WTC11 (cell line): ENCODE results near the gene C11orf54. TPM values are rescaled to one million over a fixed set of nuclear protein-coding genes. Genes with fewer than 3 reads are reported as not detected.

Source experiments
- ATAC-seq: fragments of 200-7000 bp; cut with Tn5 transposase; 2 replicates; pipeline ENCODE4 v1.10.0; 2021; ENCODE audit warnings: mild to moderate bottlenecking, moderate library complexity
- CTCF ChIA-PET: fragments of 300-600 bp; sonication (Branson Sonifier 250); formaldehyde crosslinking; loops from one replicate; lab custom pipeline; 2021; ENCODE audit warnings: antibody characterized with exemption; lab: Charles Lee
- POLR2A ChIA-PET: fragments of 350-600 bp; sonication (Branson Sonifier 250); formaldehyde crosslinking; loops from one replicate; lab custom pipeline; 2021; ENCODE audit warnings: antibody characterized with exemption; lab: Charles Lee
- DNase-seq: peaks from one replicate; pipeline ENCODE4 v3.0.0; 2021; ENCODE audit warnings: low spot score
- H3K27ac Mint-ChIP-seq: 2 replicates; pipeline ENCODE4 v1.8.0; 2021; ENCODE audit warnings: mixed read lengths
- H3K27me3 Mint-ChIP-seq: 2 replicates; pipeline ENCODE4 v1.8.0; 2021; ENCODE audit warnings: low read depth, mild to moderate bottlenecking, moderate library complexity, mixed read lengths
- H3K36me3 Mint-ChIP-seq: 2 replicates; pipeline ENCODE4 v1.8.0; 2021; ENCODE audit warnings: mixed read lengths
- H3K4me1 Mint-ChIP-seq: 2 replicates; pipeline ENCODE4 v1.8.0; 2022; ENCODE audit warnings: mixed read lengths
- H3K4me3 Mint-ChIP-seq: 2 replicates; pipeline ENCODE4 v1.8.0; 2021; ENCODE audit warnings: mild to moderate bottlenecking, moderate library complexity, mixed read lengths
- H3K9me3 Mint-ChIP-seq: 2 replicates; pipeline ENCODE4 v1.8.0; 2021; ENCODE audit warnings: mixed read lengths
- CREM ChIP-seq: sonication (generic); formaldehyde crosslinking; IDR thresholded peaks from 2 replicates; pipeline ENCODE4 v1.8.1; 2022; ENCODE audit warnings: mild to moderate bottlenecking, missing genetic modification reagents, moderate library complexity
- ELF4 ChIP-seq: sonication (generic); formaldehyde crosslinking; IDR thresholded peaks from 2 replicates; pipeline ENCODE4 v1.8.1; 2022; ENCODE audit warnings: low read depth, mild to moderate bottlenecking, moderate library complexity, missing genetic modification reagents
- ESRRA ChIP-seq: sonication (generic); formaldehyde crosslinking; IDR thresholded peaks from 2 replicates; pipeline ENCODE4 v1.8.1; 2022; ENCODE audit warnings: mild to moderate bottlenecking, missing genetic modification reagents, borderline replicate concordance
- FOXK1 ChIP-seq: sonication (generic); formaldehyde crosslinking; IDR thresholded peaks from 2 replicates; pipeline ENCODE4 v1.8.0; 2022; ENCODE audit warnings: mild to moderate bottlenecking, moderate library complexity, missing genetic modification reagents
- MYBL2 ChIP-seq: sonication (generic); formaldehyde crosslinking; IDR thresholded peaks from 2 replicates; pipeline ENCODE4 v1.8.1; 2023; ENCODE audit warnings: mild to moderate bottlenecking, moderate library complexity, missing genetic modification reagents
- NR2C2 ChIP-seq: sonication (generic); formaldehyde crosslinking; IDR thresholded peaks from 2 replicates; pipeline ENCODE4 v1.8.0; 2022; ENCODE audit warnings: mild to moderate bottlenecking, missing genetic modification reagents
- NR3C1 ChIP-seq: sonication (generic); formaldehyde crosslinking; conservative IDR thresholded peaks from 2 replicates; pipeline ENCODE4 v1.8.1; 2023; ENCODE audit warnings: low read depth, mild to moderate bottlenecking, missing genetic modification reagents
- RORB ChIP-seq: fragments of 250-450 bp; sonication (Bioruptor Pico); IDR thresholded peaks from 2 replicates; pipeline ENCODE4 v1.9.0; 2021; ENCODE audit warnings: mild to moderate bottlenecking
- SMAD4 ChIP-seq: sonication (generic); formaldehyde crosslinking; IDR thresholded peaks from 2 replicates; pipeline ENCODE4 v1.8.0; 2022; ENCODE audit warnings: mild to moderate bottlenecking, missing genetic modification reagents
- SOX15 ChIP-seq: fragments of 250-450 bp; sonication (Bioruptor Pico); IDR thresholded peaks from 2 replicates; pipeline ENCODE4 v1.9.0; 2021; ENCODE audit warnings: mild to moderate bottlenecking
- SP1 ChIP-seq: sonication (generic); formaldehyde crosslinking; conservative IDR thresholded peaks from 2 replicates; pipeline ENCODE4 v1.8.1; 2022; ENCODE audit warnings: missing genetic modification reagents
- ZBTB21 ChIP-seq: sonication (generic); formaldehyde crosslinking; IDR thresholded peaks from 2 replicates; pipeline ENCODE4 v1.8.1; 2023; ENCODE audit warnings: mild to moderate bottlenecking, missing genetic modification reagents, borderline replicate concordance
- total RNA-seq: library from RNA; stranded (reverse); gene quantifications from 3 replicates; pipeline ENCODE4 v1.2.3, GENCODE V29; 2021
- TF ChIP-seq, protein P1 (sequence below): fragments of 250-450 bp; sonication (Bioruptor Pico); IDR thresholded peaks from 2 replicates; pipeline ENCODE4 v2.1.2; 2022; ENCODE audit warnings: mild to moderate bottlenecking, moderate library complexity
- TF ChIP-seq, protein P2 (sequence below): sonication (generic); formaldehyde crosslinking; IDR thresholded peaks from 2 replicates; pipeline ENCODE4 v1.8.1; 2023; ENCODE audit warnings: mild to moderate bottlenecking, missing genetic modification reagents
- TF ChIP-seq, protein P3 (sequence below): sonication (generic); formaldehyde crosslinking; IDR thresholded peaks from 2 replicates; pipeline ENCODE4 v1.8.0; 2023; ENCODE audit warnings: missing genetic modification reagents, mild to moderate bottlenecking, borderline replicate concordance
- TF ChIP-seq, protein P4 (sequence below): sonication (generic); formaldehyde crosslinking; IDR thresholded peaks from 2 replicates; pipeline ENCODE4 v1.8.0; 2022; ENCODE audit warnings: missing genetic modification reagents
- TF ChIP-seq, protein P5 (sequence below): sonication (generic); formaldehyde crosslinking; IDR thresholded peaks from 2 replicates; pipeline ENCODE4 v1.8.1; 2023; ENCODE audit warnings: mild to moderate bottlenecking, moderate library complexity, missing genetic modification reagents
- TF ChIP-seq, protein P6 (sequence below): fragments of 250-450 bp; sonication (Bioruptor Pico); IDR thresholded peaks from 2 replicates; pipeline ENCODE4 v1.8.0; 2021; ENCODE audit warnings: mild to moderate bottlenecking
- TF ChIP-seq, protein P7 (sequence below): sonication (generic); formaldehyde crosslinking; IDR thresholded peaks from 2 replicates; pipeline ENCODE4 v1.8.0; 2023; ENCODE audit warnings: missing genetic modification reagents

C11orf54 gene
- total RNA-seq, 1 experiment from 2014 or later, result 25.4 TPM

DNA sequence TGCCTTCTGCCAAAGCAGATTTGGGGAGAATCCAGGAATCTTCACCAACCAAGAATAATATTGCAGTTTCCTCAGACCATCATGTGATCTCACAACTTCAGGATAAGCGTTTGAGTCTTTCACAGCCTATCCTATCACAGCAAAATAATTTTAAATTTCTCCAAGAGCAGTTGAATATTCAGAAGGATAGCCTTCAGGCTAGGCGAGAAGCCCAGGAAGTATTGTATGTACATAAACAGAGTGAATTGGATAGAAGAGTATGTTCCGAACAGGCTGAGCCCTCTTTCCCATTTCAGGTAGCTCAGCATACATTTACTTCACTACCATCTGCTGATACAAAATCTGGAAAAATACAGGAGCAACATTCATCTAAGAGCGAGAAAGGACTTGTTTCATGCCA, 43.9 kb upstream of the C11orf54 start:
- H3K9me3 Mint-ChIP-seq, result no peaks in the 10 kb centered on the region
- H3K27ac Mint-ChIP-seq, result no peak overlapping the region
- no peak for TF ChIP-seq SOX15 (CRISPR knock-in tag)
- TF ChIP-seq NR2C2 (CRISPR knock-in tag), result no peak
- no peak for TF ChIP-seq SP1 (CRISPR knock-in tag)
- TF ChIP-seq ESRRA (CRISPR knock-in tag), result no peak
- no peak for TF ChIP-seq CREM
- TF ChIP-seq SMAD4 (CRISPR knock-in tag), result no peak
- no peak for TF ChIP-seq MYBL2 (CRISPR knock-in tag)
- no peak for TF ChIP-seq FOXK1
- TF ChIP-seq, protein P1, sequence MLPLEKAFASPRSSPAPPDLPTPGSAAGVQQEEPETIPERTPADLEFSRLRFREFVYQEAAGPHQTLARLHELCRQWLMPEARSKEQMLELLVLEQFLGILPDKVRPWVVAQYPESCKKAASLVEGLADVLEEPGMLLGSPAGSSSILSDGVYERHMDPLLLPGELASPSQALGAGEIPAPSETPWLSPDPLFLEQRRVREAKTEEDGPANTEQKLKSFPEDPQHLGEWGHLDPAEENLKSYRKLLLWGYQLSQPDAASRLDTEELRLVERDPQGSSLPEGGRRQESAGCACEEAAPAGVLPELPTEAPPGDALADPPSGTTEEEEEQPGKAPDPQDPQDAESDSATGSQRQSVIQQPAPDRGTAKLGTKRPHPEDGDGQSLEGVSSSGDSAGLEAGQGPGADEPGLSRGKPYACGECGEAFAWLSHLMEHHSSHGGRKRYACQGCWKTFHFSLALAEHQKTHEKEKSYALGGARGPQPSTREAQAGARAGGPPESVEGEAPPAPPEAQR (CRISPR knock-in tag), result no peak
- TF ChIP-seq, protein P2, sequence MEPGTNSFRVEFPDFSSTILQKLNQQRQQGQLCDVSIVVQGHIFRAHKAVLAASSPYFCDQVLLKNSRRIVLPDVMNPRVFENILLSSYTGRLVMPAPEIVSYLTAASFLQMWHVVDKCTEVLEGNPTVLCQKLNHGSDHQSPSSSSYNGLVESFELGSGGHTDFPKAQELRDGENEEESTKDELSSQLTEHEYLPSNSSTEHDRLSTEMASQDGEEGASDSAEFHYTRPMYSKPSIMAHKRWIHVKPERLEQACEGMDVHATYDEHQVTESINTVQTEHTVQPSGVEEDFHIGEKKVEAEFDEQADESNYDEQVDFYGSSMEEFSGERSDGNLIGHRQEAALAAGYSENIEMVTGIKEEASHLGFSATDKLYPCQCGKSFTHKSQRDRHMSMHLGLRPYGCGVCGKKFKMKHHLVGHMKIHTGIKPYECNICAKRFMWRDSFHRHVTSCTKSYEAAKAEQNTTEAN (CRISPR knock-in tag), result no peak
- TF ChIP-seq, protein P3, sequence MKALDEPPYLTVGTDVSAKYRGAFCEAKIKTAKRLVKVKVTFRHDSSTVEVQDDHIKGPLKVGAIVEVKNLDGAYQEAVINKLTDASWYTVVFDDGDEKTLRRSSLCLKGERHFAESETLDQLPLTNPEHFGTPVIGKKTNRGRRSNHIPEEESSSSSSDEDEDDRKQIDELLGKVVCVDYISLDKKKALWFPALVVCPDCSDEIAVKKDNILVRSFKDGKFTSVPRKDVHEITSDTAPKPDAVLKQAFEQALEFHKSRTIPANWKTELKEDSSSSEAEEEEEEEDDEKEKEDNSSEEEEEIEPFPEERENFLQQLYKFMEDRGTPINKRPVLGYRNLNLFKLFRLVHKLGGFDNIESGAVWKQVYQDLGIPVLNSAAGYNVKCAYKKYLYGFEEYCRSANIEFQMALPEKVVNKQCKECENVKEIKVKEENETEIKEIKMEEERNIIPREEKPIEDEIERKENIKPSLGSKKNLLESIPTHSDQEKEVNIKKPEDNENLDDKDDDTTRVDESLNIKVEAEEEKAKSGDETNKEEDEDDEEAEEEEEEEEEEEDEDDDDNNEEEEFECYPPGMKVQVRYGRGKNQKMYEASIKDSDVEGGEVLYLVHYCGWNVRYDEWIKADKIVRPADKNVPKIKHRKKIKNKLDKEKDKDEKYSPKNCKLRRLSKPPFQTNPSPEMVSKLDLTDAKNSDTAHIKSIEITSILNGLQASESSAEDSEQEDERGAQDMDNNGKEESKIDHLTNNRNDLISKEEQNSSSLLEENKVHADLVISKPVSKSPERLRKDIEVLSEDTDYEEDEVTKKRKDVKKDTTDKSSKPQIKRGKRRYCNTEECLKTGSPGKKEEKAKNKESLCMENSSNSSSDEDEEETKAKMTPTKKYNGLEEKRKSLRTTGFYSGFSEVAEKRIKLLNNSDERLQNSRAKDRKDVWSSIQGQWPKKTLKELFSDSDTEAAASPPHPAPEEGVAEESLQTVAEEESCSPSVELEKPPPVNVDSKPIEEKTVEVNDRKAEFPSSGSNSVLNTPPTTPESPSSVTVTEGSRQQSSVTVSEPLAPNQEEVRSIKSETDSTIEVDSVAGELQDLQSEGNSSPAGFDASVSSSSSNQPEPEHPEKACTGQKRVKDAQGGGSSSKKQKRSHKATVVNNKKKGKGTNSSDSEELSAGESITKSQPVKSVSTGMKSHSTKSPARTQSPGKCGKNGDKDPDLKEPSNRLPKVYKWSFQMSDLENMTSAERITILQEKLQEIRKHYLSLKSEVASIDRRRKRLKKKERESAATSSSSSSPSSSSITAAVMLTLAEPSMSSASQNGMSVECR (CRISPR knock-in tag), result no peak
- TF ChIP-seq, all 79 proteins: peak for 0
- Mint-ChIP-seq H3K36me3 (peaks cover 63% of the 10 kb centered on the region), H3K27me3 (no peaks in the 10 kb centered on the region), H3K4me1 (no peaks in the 10 kb centered on the region), H3K4me3 (no peak overlapping the region)
- no peak for DNase-seq
- POLR2A ChIA-PET, result no interaction called here
- ATAC-seq, result no peak
- CTCF ChIA-PET, result no interaction called here

DNA sequence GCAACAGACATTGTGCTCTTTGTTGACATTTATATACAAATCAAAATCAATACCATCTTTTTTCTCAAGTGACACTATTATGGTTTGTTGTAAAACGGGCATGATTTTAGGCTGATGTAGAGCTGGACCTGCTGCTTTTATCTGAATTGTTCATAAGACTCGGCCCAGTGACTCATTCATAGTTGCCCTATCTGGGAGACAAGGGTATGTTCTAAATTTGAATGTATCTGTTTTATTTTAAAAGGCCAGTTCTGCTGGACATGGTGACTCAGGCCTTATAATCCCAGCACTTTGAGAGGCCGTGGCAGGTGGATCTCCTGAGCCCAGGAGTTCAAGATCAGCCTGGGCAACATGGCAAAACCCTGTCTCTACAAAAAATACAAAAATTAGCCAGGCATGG, 40.6 kb upstream of the C11orf54 start:
- ChIA-PET CTCF (no interaction called here), POLR2A (no interaction called here)
- no peak overlapping the region for H3K27ac Mint-ChIP-seq
- H3K36me3 Mint-ChIP-seq, result peaks cover 69% of the 10 kb centered on the region
- H3K4me1 Mint-ChIP-seq, result no peaks in the 10 kb centered on the region
- no peaks in the 10 kb centered on the region for H3K27me3 Mint-ChIP-seq
- H3K4me3 Mint-ChIP-seq, result no peak overlapping the region
- TF ChIP-seq, protein P4, sequence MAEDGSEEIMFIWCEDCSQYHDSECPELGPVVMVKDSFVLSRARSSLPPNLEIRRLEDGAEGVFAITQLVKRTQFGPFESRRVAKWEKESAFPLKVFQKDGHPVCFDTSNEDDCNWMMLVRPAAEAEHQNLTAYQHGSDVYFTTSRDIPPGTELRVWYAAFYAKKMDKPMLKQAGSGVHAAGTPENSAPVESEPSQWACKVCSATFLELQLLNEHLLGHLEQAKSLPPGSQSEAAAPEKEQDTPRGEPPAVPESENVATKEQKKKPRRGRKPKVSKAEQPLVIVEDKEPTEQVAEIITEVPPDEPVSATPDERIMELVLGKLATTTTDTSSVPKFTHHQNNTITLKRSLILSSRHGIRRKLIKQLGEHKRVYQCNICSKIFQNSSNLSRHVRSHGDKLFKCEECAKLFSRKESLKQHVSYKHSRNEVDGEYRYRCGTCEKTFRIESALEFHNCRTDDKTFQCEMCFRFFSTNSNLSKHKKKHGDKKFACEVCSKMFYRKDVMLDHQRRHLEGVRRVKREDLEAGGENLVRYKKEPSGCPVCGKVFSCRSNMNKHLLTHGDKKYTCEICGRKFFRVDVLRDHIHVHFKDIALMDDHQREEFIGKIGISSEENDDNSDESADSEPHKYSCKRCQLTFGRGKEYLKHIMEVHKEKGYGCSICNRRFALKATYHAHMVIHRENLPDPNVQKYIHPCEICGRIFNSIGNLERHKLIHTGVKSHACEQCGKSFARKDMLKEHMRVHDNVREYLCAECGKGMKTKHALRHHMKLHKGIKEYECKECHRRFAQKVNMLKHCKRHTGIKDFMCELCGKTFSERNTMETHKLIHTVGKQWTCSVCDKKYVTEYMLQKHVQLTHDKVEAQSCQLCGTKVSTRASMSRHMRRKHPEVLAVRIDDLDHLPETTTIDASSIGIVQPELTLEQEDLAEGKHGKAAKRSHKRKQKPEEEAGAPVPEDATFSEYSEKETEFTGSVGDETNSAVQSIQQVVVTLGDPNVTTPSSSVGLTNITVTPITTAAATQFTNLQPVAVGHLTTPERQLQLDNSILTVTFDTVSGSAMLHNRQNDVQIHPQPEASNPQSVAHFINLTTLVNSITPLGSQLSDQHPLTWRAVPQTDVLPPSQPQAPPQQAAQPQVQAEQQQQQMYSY (CRISPR knock-in tag), result no peak
- no peak for TF ChIP-seq NR3C1
- TF ChIP-seq, protein P5, sequence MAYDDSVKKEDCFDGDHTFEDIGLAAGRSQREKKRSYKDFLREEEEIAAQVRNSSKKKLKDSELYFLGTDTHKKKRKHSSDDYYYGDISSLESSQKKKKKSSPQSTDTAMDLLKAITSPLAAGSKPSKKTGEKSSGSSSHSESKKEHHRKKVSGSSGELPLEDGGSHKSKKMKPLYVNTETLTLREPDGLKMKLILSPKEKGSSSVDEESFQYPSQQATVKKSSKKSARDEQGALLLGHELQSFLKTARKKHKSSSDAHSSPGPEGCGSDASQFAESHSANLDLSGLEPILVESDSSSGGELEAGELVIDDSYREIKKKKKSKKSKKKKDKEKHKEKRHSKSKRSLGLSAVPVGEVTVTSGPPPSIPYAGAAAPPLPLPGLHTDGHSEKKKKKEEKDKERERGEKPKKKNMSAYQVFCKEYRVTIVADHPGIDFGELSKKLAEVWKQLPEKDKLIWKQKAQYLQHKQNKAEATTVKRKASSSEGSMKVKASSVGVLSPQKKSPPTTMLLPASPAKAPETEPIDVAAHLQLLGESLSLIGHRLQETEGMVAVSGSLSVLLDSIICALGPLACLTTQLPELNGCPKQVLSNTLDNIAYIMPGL (CRISPR knock-in tag), result no peak
- TF ChIP-seq RORB (CRISPR knock-in tag), result no peak
- TF ChIP-seq ZBTB21, result no peak
- TF ChIP-seq, protein P6, sequence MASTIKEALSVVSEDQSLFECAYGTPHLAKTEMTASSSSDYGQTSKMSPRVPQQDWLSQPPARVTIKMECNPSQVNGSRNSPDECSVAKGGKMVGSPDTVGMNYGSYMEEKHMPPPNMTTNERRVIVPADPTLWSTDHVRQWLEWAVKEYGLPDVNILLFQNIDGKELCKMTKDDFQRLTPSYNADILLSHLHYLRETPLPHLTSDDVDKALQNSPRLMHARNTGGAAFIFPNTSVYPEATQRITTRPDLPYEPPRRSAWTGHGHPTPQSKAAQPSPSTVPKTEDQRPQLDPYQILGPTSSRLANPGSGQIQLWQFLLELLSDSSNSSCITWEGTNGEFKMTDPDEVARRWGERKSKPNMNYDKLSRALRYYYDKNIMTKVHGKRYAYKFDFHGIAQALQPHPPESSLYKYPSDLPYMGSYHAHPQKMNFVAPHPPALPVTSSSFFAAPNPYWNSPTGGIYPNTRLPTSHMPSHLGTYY (CRISPR knock-in tag), result no peak
- TF ChIP-seq ELF4 (CRISPR knock-in tag), result no peak
- TF ChIP-seq, protein P7, sequence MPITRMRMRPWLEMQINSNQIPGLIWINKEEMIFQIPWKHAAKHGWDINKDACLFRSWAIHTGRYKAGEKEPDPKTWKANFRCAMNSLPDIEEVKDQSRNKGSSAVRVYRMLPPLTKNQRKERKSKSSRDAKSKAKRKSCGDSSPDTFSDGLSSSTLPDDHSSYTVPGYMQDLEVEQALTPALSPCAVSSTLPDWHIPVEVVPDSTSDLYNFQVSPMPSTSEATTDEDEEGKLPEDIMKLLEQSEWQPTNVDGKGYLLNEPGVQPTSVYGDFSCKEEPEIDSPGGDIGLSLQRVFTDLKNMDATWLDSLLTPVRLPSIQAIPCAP, result no peak
- ATAC-seq (no peak), DNase-seq (no peak)
- no peaks in the 10 kb centered on the region for H3K9me3 Mint-ChIP-seq
